HCT116 (cell line): ENCODE results near the gene FAF2.

Source experiments
- ATF3 ChIP-seq: IDR thresholded peaks from 2 replicates; pipeline ENCODE4 v1.6.1; 2012
- CEBPB ChIP-seq: IDR thresholded peaks from 2 replicates; pipeline ENCODE4 v1.6.1; 2012; ENCODE audit warnings: low read depth
- CTCF ChIP-seq, 3 experiments: fragments of 200-600 bp in 1 of 3; sonication (generic) in 1 of 3; IDR thresholded peaks in 2 of 3; conservative IDR thresholded peaks in 1 of 3; 2 replicates each; pipeline ENCODE4 v1.5.1; 2012 to 2017; ENCODE audit warnings: low read depth in 2 of 3, low read length in 2 of 3, antibody characterized with exemption in 1 of 3, borderline replicate concordance in 1 of 3, control low read depth in 1 of 3, mild to moderate bottlenecking in 1 of 3, mixed read lengths in 1 of 3, mixed run types in 1 of 3, moderate library complexity in 1 of 3; ENCODE audit not compliant: insufficient read depth in 1 of 3
- EZH2 ChIP-seq: fragments of 200-600 bp; sonication (generic); IDR thresholded peaks from 2 replicates; pipeline ENCODE4 v1.6.1; 2017; ENCODE audit warnings: antibody characterized with exemption, mixed run types
- EZH2phosphoT487 ChIP-seq: fragments of 200-600 bp; IDR thresholded peaks from 2 replicates; pipeline ENCODE4 v1.6.1; 2018; ENCODE audit warnings: antibody characterized with exemption, borderline replicate concordance
- JUND ChIP-seq: IDR thresholded peaks from 2 replicates; pipeline ENCODE4 v1.6.1; 2012
- POLR2A ChIP-seq: IDR thresholded peaks from 2 replicates; pipeline ENCODE4 v1.7.0; 2011; ENCODE audit warnings: borderline replicate concordance; ENCODE audit not compliant: insufficient read depth, insufficient read length; ENCODE audit errors: extremely low read depth
- POLR2AphosphoS5 ChIP-seq: IDR thresholded peaks from 2 replicates; pipeline ENCODE4 v1.6.1; 2011; ENCODE audit warnings: mild to moderate bottlenecking, low read depth, low read length, moderate library complexity
- RAD21 ChIP-seq: IDR thresholded peaks from 2 replicates; pipeline ENCODE4 v1.6.1; 2012; ENCODE audit warnings: low read depth, mild to moderate bottlenecking
- REST ChIP-seq: IDR thresholded peaks from 2 replicates; pipeline ENCODE4 v1.6.1; 2012; ENCODE audit warnings: low read depth
- SIN3A ChIP-seq: IDR thresholded peaks from 2 replicates; pipeline ENCODE4 v1.6.1; 2012; ENCODE audit warnings: low read depth
- ZNF274 ChIP-seq: fragments of 200-500 bp; sonication (Bioruptor generic); IDR thresholded peaks from 2 replicates; pipeline ENCODE4 v1.6.1; 2014; ENCODE audit warnings: mild to moderate bottlenecking, low read depth, low read length, inconsistent platforms

- peak; percentile 73 for TF ChIP-seq POLR2AphosphoS5
- TF ChIP-seq SIN3A = no peak
- TF ChIP-seq ZNF274 = no peak
- TF ChIP-seq CTCF (IDR thresholded peaks at IDR 0.05 in 2 of 3, conservative IDR thresholded peaks at IDR 0.05 in 1 of 3; ENCODE audit: borderline replicate concordance in 1 of 3, insufficient read depth in 1 of 3, low read depth in 2 of 3, low read length in 2 of 3) = no peak
- no peak for TF ChIP-seq RAD21
- TF ChIP-seq EZH2 = no peak
- peak; percentile 27 for TF ChIP-seq POLR2A
- TF ChIP-seq ATF3 = no peak
- no peak for TF ChIP-seq CEBPB
- TF ChIP-seq EZH2phosphoT487 = no peak
- no peak for TF ChIP-seq REST
- TF ChIP-seq JUND = no peak
These were observed 89.5 kb downstream of the FAF2 start for GRCh38 chr5:176537554-176538229.
